ENCODE data around the gene WWTR1.

Gene WWTR1

DNA sequence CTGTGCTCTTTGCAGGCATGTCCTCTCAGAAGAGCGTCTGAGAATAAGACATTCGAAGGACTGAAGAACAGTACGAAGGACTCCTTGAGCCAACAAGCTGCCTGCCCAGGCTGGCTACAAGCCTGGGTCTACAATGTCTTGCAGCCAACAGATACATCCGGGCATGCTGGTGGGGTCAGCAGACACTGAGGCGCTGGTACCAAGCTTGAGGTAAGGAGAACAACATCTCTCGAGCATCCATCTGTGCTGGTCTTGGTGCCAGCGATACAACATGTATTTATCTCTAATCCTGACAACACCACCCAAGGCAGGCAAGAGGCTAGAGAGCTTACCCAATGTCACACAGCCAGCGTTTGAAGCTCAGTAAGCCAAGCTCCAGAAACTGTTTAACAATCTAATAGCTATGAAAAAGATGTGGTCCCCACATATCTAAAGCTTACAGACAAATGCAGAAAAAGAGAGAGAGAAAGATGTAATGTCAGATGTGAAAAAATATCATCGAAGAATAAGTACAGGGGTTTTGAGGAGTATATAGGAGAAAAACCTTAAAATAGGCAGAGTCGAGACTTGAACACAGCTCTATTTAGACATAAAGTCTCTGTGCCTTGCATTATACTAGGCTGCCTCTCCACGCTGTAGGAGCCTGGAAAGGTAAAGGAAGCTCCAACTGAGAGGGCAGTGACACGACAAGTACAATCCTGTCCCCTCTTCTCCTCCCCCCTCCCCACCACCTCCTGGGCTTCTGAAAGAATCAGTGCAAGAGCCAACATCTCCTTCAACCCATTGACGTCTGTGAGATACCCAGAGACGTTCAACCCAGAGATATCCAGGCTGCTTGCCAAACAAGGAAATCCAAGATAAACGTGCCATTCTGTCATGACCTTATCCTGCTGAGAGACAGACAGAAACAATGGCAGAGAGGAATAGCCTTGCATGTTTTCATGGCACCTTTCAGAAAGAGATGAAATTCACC lies 39.4 kb downstream of the WWTR1 start:
- no peak for DNase-seq (ENCODE audit: low read depth)
- no peak overlapping the region for H3K4me3 ChIP-seq (ENCODE audit: low read depth, low read length)
- TF ChIP-seq, protein P1, sequence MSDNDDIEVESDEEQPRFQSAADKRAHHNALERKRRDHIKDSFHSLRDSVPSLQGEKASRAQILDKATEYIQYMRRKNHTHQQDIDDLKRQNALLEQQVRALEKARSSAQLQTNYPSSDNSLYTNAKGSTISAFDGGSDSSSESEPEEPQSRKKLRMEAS (IDR thresholded peaks at IDR 0.05; ENCODE audit: low read depth, low read length), result no peak
- no peak for TF ChIP-seq POLR2A (IDR thresholded peaks at IDR 0.05; ENCODE audit: extremely low read depth, insufficient read length)
- TF ChIP-seq, protein P2, sequence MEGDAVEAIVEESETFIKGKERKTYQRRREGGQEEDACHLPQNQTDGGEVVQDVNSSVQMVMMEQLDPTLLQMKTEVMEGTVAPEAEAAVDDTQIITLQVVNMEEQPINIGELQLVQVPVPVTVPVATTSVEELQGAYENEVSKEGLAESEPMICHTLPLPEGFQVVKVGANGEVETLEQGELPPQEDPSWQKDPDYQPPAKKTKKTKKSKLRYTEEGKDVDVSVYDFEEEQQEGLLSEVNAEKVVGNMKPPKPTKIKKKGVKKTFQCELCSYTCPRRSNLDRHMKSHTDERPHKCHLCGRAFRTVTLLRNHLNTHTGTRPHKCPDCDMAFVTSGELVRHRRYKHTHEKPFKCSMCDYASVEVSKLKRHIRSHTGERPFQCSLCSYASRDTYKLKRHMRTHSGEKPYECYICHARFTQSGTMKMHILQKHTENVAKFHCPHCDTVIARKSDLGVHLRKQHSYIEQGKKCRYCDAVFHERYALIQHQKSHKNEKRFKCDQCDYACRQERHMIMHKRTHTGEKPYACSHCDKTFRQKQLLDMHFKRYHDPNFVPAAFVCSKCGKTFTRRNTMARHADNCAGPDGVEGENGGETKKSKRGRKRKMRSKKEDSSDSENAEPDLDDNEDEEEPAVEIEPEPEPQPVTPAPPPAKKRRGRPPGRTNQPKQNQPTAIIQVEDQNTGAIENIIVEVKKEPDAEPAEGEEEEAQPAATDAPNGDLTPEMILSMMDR (IDR thresholded peaks at IDR 0.05; ENCODE audit: low read depth, low read length), result no peak
- no peak for TF ChIP-seq MYC (IDR thresholded peaks at IDR 0.05; ENCODE audit: low read depth, low read length)

DNA sequence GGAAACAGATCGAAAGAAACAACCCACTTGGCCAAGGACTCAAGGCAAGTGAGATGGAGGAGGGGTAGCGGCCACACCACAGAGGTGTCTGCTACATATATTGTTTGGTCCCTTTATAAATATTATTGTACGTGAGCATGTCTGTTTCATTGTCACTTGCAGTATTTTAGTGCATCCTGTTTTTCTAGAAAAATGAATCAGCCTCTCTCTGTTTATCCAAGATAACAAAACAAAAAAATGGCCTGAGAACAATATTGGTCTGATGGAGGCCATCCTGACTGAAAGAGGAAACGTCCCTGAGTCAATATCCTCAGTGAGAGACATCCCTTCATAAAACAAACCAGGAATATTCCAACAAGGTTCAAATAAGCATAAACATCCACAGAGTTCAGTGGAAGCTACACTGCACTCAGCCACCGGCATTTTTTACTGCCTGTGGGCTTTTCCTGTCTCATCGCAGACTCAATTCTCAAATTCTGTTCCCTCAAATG lies 42.0 kb downstream of the WWTR1 start:
- no peak for DNase-seq (ENCODE audit: low read depth)
- TF ChIP-seq, protein P2 (IDR thresholded peaks at IDR 0.05; ENCODE audit: low read depth, low read length), result no peak
- TF ChIP-seq MYC (IDR thresholded peaks at IDR 0.05; ENCODE audit: low read depth, low read length) (no peak), POLR2A (IDR thresholded peaks at IDR 0.05; ENCODE audit: extremely low read depth, insufficient read length) (no peak)
- TF ChIP-seq, protein P1 (IDR thresholded peaks at IDR 0.05; ENCODE audit: low read depth, low read length), result no peak
- H3K4me3 ChIP-seq (ENCODE audit: low read depth, low read length), result no peak overlapping the region

DNA sequence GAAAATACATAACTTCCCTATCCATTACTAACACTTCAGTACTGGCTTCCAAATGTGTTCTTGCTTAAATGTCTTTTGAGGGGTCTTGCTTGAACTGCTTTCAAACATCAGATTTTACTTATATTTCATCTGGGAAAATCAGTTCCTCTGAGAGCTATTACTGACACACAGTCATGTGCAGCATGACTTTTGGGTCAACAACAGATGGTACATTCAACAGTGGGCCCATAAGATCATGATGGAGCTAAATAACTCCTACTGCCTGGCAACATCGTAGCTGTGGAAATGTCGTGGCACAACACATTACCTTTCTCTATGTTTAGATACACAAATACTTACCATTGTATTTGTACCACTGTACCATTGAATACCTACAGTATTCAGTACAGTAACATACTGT lies 43.8 kb downstream of the WWTR1 start:
- DNase-seq (ENCODE audit: low read depth), result no peak
- TF ChIP-seq, protein P2 (IDR thresholded peaks at IDR 0.05; ENCODE audit: low read depth, low read length), result no peak
- TF ChIP-seq, protein P1 (IDR thresholded peaks at IDR 0.05; ENCODE audit: low read depth, low read length), result no peak
- TF ChIP-seq MYC (IDR thresholded peaks at IDR 0.05; ENCODE audit: low read depth, low read length) (no peak), POLR2A (IDR thresholded peaks at IDR 0.05; ENCODE audit: extremely low read depth, insufficient read length) (no peak)
- no peak overlapping the region for H3K4me3 ChIP-seq (ENCODE audit: low read depth, low read length)

DNA sequence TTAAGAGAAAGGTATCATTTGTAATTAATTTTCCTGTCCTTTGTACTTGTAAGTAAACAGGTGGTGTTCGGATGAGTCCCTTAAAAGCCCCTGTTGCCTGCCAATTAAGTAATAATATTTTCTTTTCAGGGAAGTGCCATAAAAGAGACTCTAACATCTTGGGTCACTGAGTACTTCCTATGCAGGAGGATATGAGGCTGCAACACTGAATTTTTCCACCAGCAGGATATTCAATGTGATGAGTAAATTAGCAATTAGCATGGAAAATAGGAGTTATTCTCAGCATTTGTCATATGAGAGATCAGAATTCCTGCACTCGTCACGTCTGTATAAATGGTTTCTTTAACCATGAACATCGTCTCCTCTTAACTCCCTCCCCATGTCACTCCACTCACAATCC lies 45.4 kb downstream of the WWTR1 start:
- TF ChIP-seq MYC (IDR thresholded peaks at IDR 0.05; ENCODE audit: low read depth, low read length) (no peak), POLR2A (IDR thresholded peaks at IDR 0.05; ENCODE audit: extremely low read depth, insufficient read length) (no peak)
- TF ChIP-seq, protein P2 (IDR thresholded peaks at IDR 0.05; ENCODE audit: low read depth, low read length), result no peak
- TF ChIP-seq, protein P1 (IDR thresholded peaks at IDR 0.05; ENCODE audit: low read depth, low read length), result no peak
- H3K4me3 ChIP-seq (ENCODE audit: low read depth, low read length), result no peak overlapping the region
- no peak for DNase-seq (ENCODE audit: low read depth)

DNA sequence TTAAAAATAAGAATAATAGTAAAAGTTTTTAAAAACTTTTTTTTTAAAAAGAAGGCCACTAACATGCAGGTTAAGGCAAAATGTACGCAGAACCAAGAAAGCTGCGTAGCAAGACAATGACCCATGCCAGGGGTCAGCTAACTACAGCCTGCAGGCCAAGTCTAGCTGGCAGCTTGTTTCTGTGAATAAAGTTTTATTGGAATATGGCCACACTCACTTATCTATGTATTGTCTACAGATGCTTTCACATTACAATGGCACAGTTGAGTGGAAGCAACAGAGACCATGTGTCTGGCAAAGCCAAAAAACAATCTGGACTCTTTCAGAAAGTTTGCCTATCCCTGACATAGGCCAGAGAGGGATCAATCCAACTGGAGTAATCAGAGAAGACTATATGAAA lies 46.7 kb downstream of the WWTR1 start:
- TF ChIP-seq, protein P2 (IDR thresholded peaks at IDR 0.05; ENCODE audit: low read depth, low read length), result no peak
- TF ChIP-seq MYC (IDR thresholded peaks at IDR 0.05; ENCODE audit: low read depth, low read length), result no peak
- TF ChIP-seq, protein P1 (IDR thresholded peaks at IDR 0.05; ENCODE audit: low read depth, low read length), result no peak
- no peak for TF ChIP-seq POLR2A (IDR thresholded peaks at IDR 0.05; ENCODE audit: extremely low read depth, insufficient read length)
- no peak for DNase-seq (ENCODE audit: low read depth)
- H3K4me3 ChIP-seq (ENCODE audit: low read depth, low read length), result no peak overlapping the region

Data from NB4 (cell line).